ENCODE data around the gene AKAP13. TPM values are rescaled to one million over a fixed set of nuclear protein-coding genes. Genes with fewer than 3 reads are reported as not detected.

Gene AKAP13
- polyA plus RNA-seq, 1 experiment = 15.5 TPM

- H3K27me3 ChIP-seq (ENCODE audit: control insufficient read depth, insufficient read depth, low read length) = no peaks in the 10 kb centered on the region
- no peak for TF ChIP-seq CTCF (IDR thresholded peaks at IDR 0.05; ENCODE audit: low read depth, low read length)
- CTCF ChIA-PET = no interaction called here
- POLR2A ChIA-PET = no interaction called here
- H3K4me3 ChIP-seq (ENCODE audit: low read depth, low read length) = no peak overlapping the region
- peaks cover 17% of the 10 kb centered on the region; the same call in 1 of the 2 replicates for H3K9me3 ChIP-seq (ENCODE audit: control insufficient read depth, insufficient read depth, low read length)
- DNase-seq (ENCODE audit: low read depth, low spot score) = no peak
- no peak overlapping the region for H3K27ac ChIP-seq (ENCODE audit: low read depth, low read length)
Observed at GRCh38 chr15:85768595-85769168, 388.3 kb downstream of the AKAP13 start.

- Histone ChIP-seq H3K9me3 (ENCODE audit: control insufficient read depth, insufficient read depth, low read length) (peaks cover 17% of the 10 kb centered on the region; the same call in 1 of the 2 replicates), H3K27ac (ENCODE audit: low read depth, low read length) (no peak overlapping the region), H3K27me3 (ENCODE audit: control insufficient read depth, insufficient read depth, low read length) (no peaks in the 10 kb centered on the region), H3K4me3 (ENCODE audit: low read depth, low read length) (no peak overlapping the region)
- CTCF ChIA-PET = no interaction called here
- DNase-seq (ENCODE audit: low read depth, low spot score) = no peak
- POLR2A ChIA-PET = no interaction called here
- TF ChIP-seq CTCF (IDR thresholded peaks at IDR 0.05; ENCODE audit: low read depth, low read length) = no peak
Observed at GRCh38 chr15:85769182-85769900, 388.9 kb downstream of the AKAP13 start.

- ChIA-PET POLR2A (no interaction called here), CTCF (interaction anchor here (0.6 to 1.6 kb wide), 2 partner anchors 70 to 270 kb away, joined by 3 to 5 read pairs; no protein-coding TSS in a partner anchor)
- no peaks in the 10 kb centered on the region for H3K27me3 ChIP-seq (ENCODE audit: control insufficient read depth, insufficient read depth, low read length)
- H3K9me3 ChIP-seq (ENCODE audit: control insufficient read depth, insufficient read depth, low read length) = peaks cover 17% of the 10 kb centered on the region; the same call in 1 of the 2 replicates
- TF ChIP-seq CTCF (IDR thresholded peaks at IDR 0.05; ENCODE audit: low read depth, low read length) = no peak
- DNase-seq (ENCODE audit: low read depth, low spot score) = no peak
- H3K4me3 ChIP-seq (ENCODE audit: low read depth, low read length) = no peak overlapping the region
- H3K27ac ChIP-seq (ENCODE audit: low read depth, low read length) = no peak overlapping the region
Observed at GRCh38 chr15:85770096-85771041, 390.0 kb downstream of the AKAP13 start.

GRCh38 chr15:85771271-85771670 is 390.9 kb downstream of the AKAP13 start:
- Histone ChIP-seq H3K27me3 (ENCODE audit: control insufficient read depth, insufficient read depth, low read length) (no peaks in the 10 kb centered on the region), H3K9me3 (ENCODE audit: control insufficient read depth, insufficient read depth, low read length) (peaks cover 17% of the 10 kb centered on the region; the same call in 1 of the 2 replicates), H3K4me3 (ENCODE audit: low read depth, low read length) (no peak overlapping the region), H3K27ac (ENCODE audit: low read depth, low read length) (no peak overlapping the region)
- POLR2A ChIA-PET = no interaction called here
- DNase-seq (ENCODE audit: low read depth, low spot score) = no peak
- TF ChIP-seq CTCF (IDR thresholded peaks at IDR 0.05; ENCODE audit: low read depth, low read length) = no peak
- CTCF ChIA-PET = interaction anchor here (0.9 to 1.6 kb wide), 2 partner anchors 69 to 83 kb away, joined by 5 read pairs; no protein-coding TSS in a partner anchor

Measured in AG04450 (cell line).